ENCODE data around the gene RUSF1. TPM values are rescaled to one million over a fixed set of nuclear protein-coding genes. Genes with fewer than 3 reads are reported as not detected.

The RUSF1 gene
- total and polyA plus RNA-seq, 10 of the 15 experiments (the other 5 are each of a cell fraction or from before 2014, with no cell fraction given): 0.20 to 46.3 (median 29.7) TPM

DNA sequence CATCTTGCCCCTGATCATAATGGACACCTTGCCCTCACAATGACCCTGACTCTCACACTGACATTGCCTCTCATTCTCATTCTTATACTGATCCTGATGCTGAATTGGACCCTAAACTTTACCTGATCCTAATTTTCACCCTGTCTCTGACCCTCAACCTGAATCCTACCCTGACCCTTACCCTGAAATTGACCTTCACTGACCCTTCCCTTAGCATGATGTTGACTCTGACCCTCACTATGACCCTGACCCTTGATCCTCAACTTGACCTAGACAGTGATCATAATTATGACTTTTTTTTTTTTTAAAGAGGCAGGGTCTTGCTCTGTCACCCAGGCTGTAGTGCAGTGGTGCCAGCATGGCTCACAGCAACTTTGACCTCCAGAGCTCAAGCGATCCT lies 22.9 kb upstream of the RUSF1 start:
- no peaks in the 10 kb centered on the region for H3K27me3 ChIP-seq (replicated peaks in 1 of 2; ENCODE audit: control insufficient read depth in 2 of 2, insufficient read depth in 2 of 2, low read length in 1 of 2)
- no peak overlapping the region for H3K9ac ChIP-seq (ENCODE audit: control insufficient read depth, insufficient read depth, low read length)
- no peak overlapping the region for H3K4me2 ChIP-seq (ENCODE audit: control insufficient read depth, insufficient read depth)
- FAIRE-seq (no peak), DNase-seq (ENCODE audit: low read depth, low spot score) (no peak), ATAC-seq (no peak)
- no peak overlapping the region for H2AFZ ChIP-seq (ENCODE audit: control insufficient read depth, low read depth, low read length)
- no peaks in the 10 kb centered on the region for H3K79me2 ChIP-seq (ENCODE audit: control insufficient read depth, insufficient read depth, low read length)
- intact Hi-C loops (cut with micrococcal nuclease; ENCODE audit: unreplicated experiment): no loop called here
- POLR2A ChIA-PET: no interaction called here
- BruUV-seq (replicated peaks): no TSS peak
- H4K20me1 ChIP-seq (ENCODE audit: control insufficient read depth, insufficient read depth): no peaks in the 10 kb centered on the region
- no peak overlapping the region for H3K27ac ChIP-seq (ENCODE audit: control insufficient read depth, insufficient read depth)
- H3K36me3 ChIP-seq (ENCODE audit: control insufficient read depth in 2 of 2, insufficient read depth in 2 of 2, low read length in 1 of 2): no peaks in the 10 kb centered on the region
- H3K9me3 ChIP-seq (replicated peaks; ENCODE audit: control insufficient read depth, insufficient read depth, low read length): no peaks in the 10 kb centered on the region; the same call in 2 of the 3 replicates
- RAD21 ChIA-PET (ENCODE audit: unreplicated experiment): no interaction called here
- SMC1A ChIA-PET (ENCODE audit: uncharacterized antibody, unreplicated experiment): no interaction called here
- H3K4me1 ChIP-seq (ENCODE audit: control insufficient read depth, insufficient read depth, low read length): no peaks in the 10 kb centered on the region
- 0% methylated on average over 1 of the region's 1 CpG for WGBS (ENCODE audit: insufficient coverage, insufficient replicate concordance, low lambda C conversion rate, missing lambda C conversion rate)
- H3K4me3 ChIP-seq: no peak overlapping the region
- CTCF ChIA-PET: no interaction called here
- TF ChIP-seq, protein P1, sequence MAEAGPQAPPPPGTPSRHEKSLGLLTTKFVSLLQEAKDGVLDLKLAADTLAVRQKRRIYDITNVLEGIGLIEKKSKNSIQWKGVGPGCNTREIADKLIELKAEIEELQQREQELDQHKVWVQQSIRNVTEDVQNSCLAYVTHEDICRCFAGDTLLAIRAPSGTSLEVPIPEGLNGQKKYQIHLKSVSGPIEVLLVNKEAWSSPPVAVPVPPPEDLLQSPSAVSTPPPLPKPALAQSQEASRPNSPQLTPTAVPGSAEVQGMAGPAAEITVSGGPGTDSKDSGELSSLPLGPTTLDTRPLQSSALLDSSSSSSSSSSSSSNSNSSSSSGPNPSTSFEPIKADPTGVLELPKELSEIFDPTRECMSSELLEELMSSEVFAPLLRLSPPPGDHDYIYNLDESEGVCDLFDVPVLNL (IDR thresholded peaks at IDR 0.05; ENCODE audit: low read depth, low read length): no peak
- TF ChIP-seq ZNF384 (IDR thresholded peaks at IDR 0.05; ENCODE audit: borderline replicate concordance, low read depth, low read length) (no peak), SPI1 (IDR thresholded peaks at IDR 0.05; ENCODE audit: borderline replicate concordance, insufficient read depth, low read depth, low read length) (no peak), CREB1 (IDR thresholded peaks at IDR 0.05; ENCODE audit: low read depth) (no peak), NFYA (IDR thresholded peaks at IDR 0.05; ENCODE audit: borderline replicate concordance, low read depth, low read length) (no peak), GATAD2B (conservative IDR thresholded peaks at IDR 0.05; ENCODE audit: low read depth) (no peak), ZNF217 (IDR thresholded peaks at IDR 0.05) (no peak)
- TF ChIP-seq, protein P2, sequence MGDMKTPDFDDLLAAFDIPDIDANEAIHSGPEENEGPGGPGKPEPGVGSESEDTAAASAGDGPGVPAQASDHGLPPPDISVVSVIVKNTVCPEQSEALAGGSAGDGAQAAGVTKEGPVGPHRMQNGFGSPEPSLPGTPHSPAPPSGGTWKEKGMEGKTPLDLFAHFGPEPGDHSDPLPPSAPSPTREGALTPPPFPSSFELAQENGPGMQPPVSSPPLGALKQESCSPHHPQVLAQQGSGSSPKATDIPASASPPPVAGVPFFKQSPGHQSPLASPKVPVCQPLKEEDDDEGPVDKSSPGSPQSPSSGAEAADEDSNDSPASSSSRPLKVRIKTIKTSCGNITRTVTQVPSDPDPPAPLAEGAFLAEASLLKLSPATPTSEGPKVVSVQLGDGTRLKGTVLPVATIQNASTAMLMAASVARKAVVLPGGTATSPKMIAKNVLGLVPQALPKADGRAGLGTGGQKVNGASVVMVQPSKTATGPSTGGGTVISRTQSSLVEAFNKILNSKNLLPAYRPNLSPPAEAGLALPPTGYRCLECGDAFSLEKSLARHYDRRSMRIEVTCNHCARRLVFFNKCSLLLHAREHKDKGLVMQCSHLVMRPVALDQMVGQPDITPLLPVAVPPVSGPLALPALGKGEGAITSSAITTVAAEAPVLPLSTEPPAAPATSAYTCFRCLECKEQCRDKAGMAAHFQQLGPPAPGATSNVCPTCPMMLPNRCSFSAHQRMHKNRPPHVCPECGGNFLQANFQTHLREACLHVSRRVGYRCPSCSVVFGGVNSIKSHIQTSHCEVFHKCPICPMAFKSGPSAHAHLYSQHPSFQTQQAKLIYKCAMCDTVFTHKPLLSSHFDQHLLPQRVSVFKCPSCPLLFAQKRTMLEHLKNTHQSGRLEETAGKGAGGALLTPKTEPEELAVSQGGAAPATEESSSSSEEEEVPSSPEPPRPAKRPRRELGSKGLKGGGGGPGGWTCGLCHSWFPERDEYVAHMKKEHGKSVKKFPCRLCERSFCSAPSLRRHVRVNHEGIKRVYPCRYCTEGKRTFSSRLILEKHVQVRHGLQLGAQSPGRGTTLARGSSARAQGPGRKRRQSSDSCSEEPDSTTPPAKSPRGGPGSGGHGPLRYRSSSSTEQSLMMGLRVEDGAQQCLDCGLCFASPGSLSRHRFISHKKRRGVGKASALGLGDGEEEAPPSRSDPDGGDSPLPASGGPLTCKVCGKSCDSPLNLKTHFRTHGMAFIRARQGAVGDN (IDR thresholded peaks at IDR 0.05): no peak
- in situ Hi-C loops (cut with MboI): no loop called here

Data from GM12878 (cell line).